ENCODE data around the gene PPFIBP2. TPM values are rescaled to one million over a fixed set of nuclear protein-coding genes. Genes with fewer than 3 reads are reported as not detected.

PPFIBP2 gene
- total RNA-seq, 1 experiment from 2014 or later = 5.7 TPM

GRCh38 chr11:7639643-7640025, 125.8 kb downstream of the PPFIBP2 start:
- Histone ChIP-seq H3K4me3 (ENCODE audit: low read depth, low read length, poor library complexity, severe bottlenecking) (no peak overlapping the region), H3K27me3 (replicated peaks; ENCODE audit: insufficient read depth, low read depth, low read length, poor library complexity) (no peaks in the 10 kb centered on the region), H3K4me1 (ENCODE audit: insufficient read depth, low read length, poor library complexity, severe bottlenecking) (no peaks in the 10 kb centered on the region), H3K27ac (ENCODE audit: low read depth, low read length, poor library complexity, severe bottlenecking) (no peak overlapping the region), H3K9me3 (ENCODE audit: low read depth, low read length, poor library complexity, severe bottlenecking) (no peaks in the 10 kb centered on the region), H3K36me3 (ENCODE audit: insufficient read depth, low read length, poor library complexity, severe bottlenecking) (no peaks in the 10 kb centered on the region)
- ChIA-PET POLR2A (ENCODE audit: low non-redundant PET) (no interaction called here), CTCF (no interaction called here)
- BruUV-seq (replicated peaks) = no TSS peak
- no peak for DNase-seq (ENCODE audit: low spot score)
- no peak for TF ChIP-seq EZH2 (IDR thresholded peaks at IDR 0.05; ENCODE audit: borderline replicate concordance, low read depth, low read length, poor library complexity, severe bottlenecking)
- TF ChIP-seq CTCF (conservative IDR thresholded peaks at IDR 0.05; ENCODE audit: low read depth, low read length) = no peak
- intact Hi-C loops (cut with micrococcal nuclease; ENCODE audit: unreplicated experiment) = no loop called here

- Histone ChIP-seq H3K27ac (ENCODE audit: low read depth, low read length, poor library complexity, severe bottlenecking) (no peak overlapping the region), H3K4me3 (ENCODE audit: low read depth, low read length, poor library complexity, severe bottlenecking) (no peak overlapping the region), H3K9me3 (ENCODE audit: low read depth, low read length, poor library complexity, severe bottlenecking) (no peaks in the 10 kb centered on the region), H3K4me1 (ENCODE audit: insufficient read depth, low read length, poor library complexity, severe bottlenecking) (no peaks in the 10 kb centered on the region), H3K36me3 (ENCODE audit: insufficient read depth, low read length, poor library complexity, severe bottlenecking) (no peaks in the 10 kb centered on the region), H3K27me3 (replicated peaks; ENCODE audit: insufficient read depth, low read depth, low read length, poor library complexity) (no peaks in the 10 kb centered on the region)
- intact Hi-C loops (cut with micrococcal nuclease; ENCODE audit: unreplicated experiment) = no loop called here
- TF ChIP-seq CTCF (conservative IDR thresholded peaks at IDR 0.05; ENCODE audit: low read depth, low read length) (no peak), EZH2 (IDR thresholded peaks at IDR 0.05; ENCODE audit: borderline replicate concordance, low read depth, low read length, poor library complexity, severe bottlenecking) (no peak)
- ChIA-PET CTCF (no interaction called here), POLR2A (ENCODE audit: low non-redundant PET) (no interaction called here)
- BruUV-seq (replicated peaks) = no TSS peak
- no peak for DNase-seq (ENCODE audit: low spot score)
Measured at GRCh38 chr11:7640816-7641215, 127.0 kb downstream of the PPFIBP2 start.

GRCh38 chr11:7642747-7643146, 128.9 kb downstream of the PPFIBP2 start:
- CTCF ChIA-PET = no interaction called here
- TF ChIP-seq CTCF (conservative IDR thresholded peaks at IDR 0.05; ENCODE audit: low read depth, low read length) (no peak), EZH2 (IDR thresholded peaks at IDR 0.05; ENCODE audit: borderline replicate concordance, low read depth, low read length, poor library complexity, severe bottlenecking) (no peak)
- POLR2A ChIA-PET (ENCODE audit: low non-redundant PET) = no interaction called here
- BruUV-seq (replicated peaks) = no TSS peak
- DNase-seq (ENCODE audit: low spot score) = no peak
- Histone ChIP-seq H3K27ac (ENCODE audit: low read depth, low read length, poor library complexity, severe bottlenecking) (no peak overlapping the region), H3K9me3 (ENCODE audit: low read depth, low read length, poor library complexity, severe bottlenecking) (no peaks in the 10 kb centered on the region), H3K4me3 (ENCODE audit: low read depth, low read length, poor library complexity, severe bottlenecking) (no peak overlapping the region), H3K36me3 (ENCODE audit: insufficient read depth, low read length, poor library complexity, severe bottlenecking) (no peaks in the 10 kb centered on the region), H3K27me3 (replicated peaks; ENCODE audit: insufficient read depth, low read depth, low read length, poor library complexity) (no peaks in the 10 kb centered on the region), H3K4me1 (ENCODE audit: insufficient read depth, low read length, poor library complexity, severe bottlenecking) (no peaks in the 10 kb centered on the region)
- intact Hi-C loops (cut with micrococcal nuclease; ENCODE audit: unreplicated experiment) = no loop called here
